Activated naive CD8-positive, alpha-beta T cell treated with anti-CD3 and anti-CD28 coated beads, Interleukin-2, amount 50 U/mL, for 16 hours (primary cell): ENCODE results near the gene MAP6.

ENCODE experiments used
- DNase-seq: peaks from one replicate; pipeline ENCODE4 v3.0.0-alpha.2; 2020; ENCODE audit warnings: low read depth, low spot score

Gene MAP6

DNA sequence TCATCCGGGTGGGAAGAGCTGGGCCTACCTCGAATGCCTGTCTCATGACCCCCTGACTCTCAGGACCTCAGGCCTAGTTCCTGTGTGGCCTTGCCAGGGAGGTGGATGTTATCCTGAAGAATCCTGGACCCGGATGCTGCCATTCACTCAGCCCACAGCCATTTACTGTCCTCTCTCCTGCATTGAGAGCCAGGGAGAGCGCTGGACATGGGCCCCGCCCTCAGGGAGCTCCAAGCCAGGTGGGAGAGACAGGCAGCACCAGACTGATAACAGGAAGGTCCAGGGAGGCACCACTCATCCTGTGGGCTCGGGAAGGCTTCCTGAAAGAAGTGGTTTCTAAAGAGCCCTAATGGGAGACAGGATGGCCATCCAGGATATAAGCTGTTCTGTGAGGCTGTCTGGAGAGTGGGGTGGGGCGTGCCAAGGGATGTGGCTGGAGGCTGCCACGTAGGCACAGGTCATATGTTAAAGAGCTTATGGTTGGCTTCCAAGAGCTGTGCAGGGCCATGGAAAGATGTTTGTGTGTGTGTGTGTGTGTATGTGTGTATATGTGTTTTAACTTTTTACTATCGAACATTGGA lies 98.2 kb downstream of the MAP6 start:
- DNase-seq: no peak

- DNase-seq: no peak
Observed at GRCh38 chr11:75568616-75569219, 100.1 kb downstream of the MAP6 start.

DNA sequence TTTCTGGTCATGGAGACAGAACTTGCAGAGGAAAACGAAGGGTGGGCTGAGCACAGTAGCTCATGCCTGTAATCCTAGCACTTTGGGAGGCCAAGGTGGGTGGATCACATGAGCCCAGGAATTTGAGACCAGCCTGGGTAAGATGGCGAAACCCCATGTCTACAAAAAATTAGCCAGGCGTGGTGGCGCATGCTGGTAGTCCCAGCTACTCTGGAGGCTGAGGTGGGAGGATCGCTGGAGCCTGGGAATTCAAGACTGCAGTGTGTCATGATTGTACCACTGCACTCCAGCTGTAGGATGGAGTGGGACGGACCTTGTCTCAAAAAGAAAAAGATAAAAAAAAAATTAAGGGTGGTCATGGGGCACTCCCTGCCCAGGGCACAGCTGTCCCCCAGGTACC lies 100.9 kb downstream of the MAP6 start:
- DNase-seq: no peak

DNA sequence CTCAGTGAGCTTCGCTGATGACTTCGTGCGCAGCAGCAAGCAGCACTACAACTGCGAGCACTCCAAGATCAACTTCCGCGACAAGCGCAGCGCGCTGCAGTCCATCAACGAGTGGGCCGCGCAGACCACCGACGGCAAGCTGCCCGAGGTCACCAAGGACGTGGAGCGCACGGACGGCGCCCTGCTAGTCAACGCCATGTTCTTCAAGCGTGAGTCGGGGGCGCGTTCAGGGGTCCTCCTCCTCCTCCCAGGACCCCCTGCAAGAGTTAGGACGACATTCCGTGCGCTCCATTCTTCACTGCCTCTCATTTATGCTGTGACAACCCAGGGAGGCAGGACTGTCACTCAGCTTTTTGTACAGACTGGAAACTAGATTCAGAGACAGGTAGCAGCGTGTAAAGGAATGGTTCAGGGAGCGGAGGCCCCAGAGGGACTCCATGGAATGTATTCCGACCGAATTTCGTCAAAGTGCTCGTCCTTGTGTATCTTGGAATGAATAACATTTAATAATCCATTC lies 102.0 kb downstream of the MAP6 start:
- no peak for DNase-seq

DNA sequence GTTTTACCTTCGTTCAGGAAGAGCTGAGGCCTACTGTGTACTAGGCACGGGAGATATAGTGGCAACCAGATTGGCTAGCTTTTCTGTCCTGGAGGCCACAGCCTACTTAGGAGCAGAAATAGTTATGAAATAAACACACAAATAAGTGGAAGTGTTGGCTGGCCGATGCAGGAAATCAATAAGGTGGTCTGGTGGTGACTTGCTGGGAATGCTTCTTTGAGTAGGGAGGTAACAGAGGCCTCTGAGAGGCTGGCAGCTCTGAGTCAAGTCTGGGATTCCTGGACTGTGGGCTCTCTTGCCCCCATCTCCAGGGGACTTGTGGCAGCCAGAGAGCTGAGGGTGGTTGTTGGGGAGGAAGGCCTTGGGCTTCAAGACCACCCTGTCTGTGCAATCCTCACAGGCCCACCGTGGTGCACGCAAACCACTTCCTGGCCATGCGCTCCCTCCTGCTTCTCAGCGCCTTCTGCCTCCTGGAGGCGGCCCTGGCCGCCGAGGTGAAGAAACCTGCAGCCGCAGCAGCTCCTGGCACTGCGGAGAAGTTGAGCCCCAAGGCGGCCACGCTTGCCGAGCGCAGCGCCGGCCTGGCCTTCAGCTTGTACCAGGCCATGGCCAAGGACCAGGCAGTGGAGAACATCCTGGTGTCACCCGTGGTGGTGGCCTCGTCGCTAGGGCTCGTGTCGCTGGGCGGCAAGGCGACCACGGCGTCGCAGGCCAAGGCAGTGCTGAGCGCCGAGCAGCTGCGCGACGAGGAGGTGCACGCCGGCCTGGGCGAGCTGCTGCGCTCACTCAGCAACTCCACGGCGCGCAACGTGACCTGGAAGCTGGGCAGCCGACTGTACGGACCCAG lies 102.7 kb downstream of the MAP6 start:
- DNase-seq: no peak

- DNase-seq: no peak
Observed at GRCh38 chr11:75565221-75565814, 103.5 kb downstream of the MAP6 start.

DNA sequence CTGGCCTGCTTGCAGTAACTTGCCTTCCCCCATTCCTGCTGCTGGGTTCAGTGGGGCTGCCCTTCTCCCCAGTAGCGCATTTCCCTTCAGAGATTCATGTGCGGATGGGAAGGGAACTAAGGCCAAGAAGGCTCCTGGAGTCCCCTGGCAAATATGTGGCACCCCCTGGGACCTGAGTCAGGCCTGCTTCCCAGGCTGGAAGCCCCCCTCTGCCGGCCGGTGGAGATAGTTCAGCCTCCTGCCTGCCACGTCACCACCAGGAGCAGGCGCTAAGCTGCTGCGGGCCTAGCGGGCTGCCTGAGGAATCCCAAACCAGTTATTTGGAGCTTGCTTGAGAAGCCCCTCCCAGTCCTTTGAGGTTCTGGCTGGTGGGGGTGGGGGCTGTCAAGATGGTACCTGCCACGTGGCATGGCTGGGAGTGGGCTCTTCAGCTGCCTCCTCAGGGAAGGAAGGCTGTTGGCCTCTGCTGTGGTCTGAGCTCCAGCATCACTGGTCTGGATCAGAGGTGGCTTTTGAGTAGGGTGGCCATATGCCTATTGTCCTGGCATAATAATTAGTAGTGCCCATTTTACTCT lies 104.8 kb downstream of the MAP6 start:
- no peak for DNase-seq

GRCh38 chr11:75563501-75563977 lies 105.3 kb downstream of the MAP6 start:
- no peak for DNase-seq

- DNase-seq: no peak
Observed at GRCh38 chr11:75562836-75563484, 105.9 kb downstream of the MAP6 start.

- no peak for DNase-seq
Observed at GRCh38 chr11:75562048-75562835, 106.6 kb downstream of the MAP6 start, which contains the start of gene SERPINH1. Gene SERPINH1 (plus strand): TSS chr11:75562253. CDS start chr11:75566350, 4,097 bp downstream.

DNA sequence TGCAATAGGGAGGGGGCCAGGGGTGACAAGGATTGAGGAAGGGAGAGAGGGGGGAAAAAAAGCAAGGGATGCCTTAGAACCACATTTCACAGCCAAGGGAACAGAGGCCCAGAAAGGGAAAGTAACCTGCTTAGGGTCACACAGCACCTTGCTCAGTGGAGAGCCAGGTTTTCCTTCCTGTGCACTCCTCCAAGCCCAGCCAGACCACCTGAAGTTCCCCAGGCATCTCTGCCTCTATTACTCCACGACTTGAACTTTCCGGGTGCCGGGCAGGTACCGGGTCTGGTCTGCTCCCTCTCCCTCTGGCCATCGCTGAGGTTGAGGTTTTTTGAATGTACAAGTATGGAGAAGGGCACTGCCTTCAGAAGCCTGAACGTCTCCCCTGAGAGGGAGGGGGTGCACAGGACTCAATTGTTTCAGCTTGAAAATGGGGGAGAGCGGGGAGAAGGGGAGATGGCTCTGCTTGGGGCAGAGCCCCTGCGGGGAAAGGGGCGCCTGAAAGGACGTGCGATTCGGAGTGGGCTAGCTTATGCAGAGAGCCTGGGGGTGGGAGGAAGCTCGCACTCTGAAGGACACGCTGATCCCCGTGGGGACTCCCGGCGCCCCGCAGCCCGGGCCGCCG lies 107.3 kb downstream of the MAP6 start:
- DNase-seq: no peak

DNA sequence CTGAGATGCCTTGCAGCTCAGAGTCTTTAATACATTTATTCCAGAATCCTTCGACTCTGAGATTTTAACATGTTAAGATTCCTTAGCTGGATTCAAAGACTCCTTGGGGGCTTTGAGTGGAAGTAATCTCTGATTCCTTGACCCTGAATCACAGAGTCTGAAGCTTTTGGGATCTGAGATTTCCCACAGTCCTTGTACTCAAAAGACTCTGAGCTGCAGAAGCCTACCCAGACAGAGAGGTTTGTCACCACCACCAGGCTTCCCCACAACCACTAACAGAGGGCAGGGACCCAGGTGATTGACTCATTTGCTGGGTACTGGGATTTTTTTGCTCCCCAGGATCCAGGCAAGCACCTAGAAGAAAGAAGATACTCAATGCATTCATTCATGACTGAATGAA lies 108.2 kb downstream of the MAP6 start:
- no peak for DNase-seq

GRCh38 chr11:75558939-75559843 lies 109.6 kb downstream of the MAP6 start:
- no peak for DNase-seq

DNA sequence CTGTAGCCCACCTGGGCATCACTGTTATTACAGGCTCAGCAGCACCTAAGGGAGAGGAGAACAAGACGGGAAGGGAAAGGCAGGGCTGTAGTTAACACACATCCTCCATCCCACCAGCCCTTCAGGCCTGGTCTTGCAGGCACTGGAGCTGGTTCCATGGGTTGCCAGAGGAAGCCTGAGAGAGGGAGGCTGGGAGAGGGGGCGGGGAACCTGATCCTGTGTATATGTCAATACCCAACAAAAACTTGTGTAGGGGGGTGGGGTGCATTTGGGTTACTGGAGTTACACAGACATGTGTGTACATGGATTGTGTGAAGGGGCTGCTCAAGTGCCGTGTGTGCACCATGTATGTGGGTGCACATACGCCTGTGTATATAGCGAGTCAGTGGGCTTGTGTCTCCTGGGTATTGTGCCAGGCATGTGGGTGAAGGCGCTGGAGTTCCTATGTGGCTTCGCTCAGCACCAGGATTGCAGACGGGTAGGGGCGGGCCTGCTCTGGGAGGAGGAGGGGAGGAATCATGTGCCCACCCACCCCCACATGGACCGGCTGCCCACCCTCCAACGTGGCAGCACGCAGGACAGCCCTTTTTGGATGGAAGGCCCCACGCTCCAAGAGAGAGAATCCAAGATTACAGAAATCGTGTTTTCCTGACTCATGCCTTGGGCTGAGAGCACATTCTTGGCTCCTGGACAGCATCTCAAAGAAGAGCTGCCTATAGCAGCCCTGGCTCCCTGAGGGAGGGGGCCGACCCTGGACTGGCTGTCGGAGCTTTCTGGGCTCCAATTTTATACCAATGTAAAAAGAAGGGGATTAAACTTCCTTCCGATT lies 111.0 kb downstream of the MAP6 start:
- no peak for DNase-seq

- no peak for DNase-seq
Observed at GRCh38 chr11:75556275-75556674, 112.6 kb downstream of the MAP6 start.

DNA sequence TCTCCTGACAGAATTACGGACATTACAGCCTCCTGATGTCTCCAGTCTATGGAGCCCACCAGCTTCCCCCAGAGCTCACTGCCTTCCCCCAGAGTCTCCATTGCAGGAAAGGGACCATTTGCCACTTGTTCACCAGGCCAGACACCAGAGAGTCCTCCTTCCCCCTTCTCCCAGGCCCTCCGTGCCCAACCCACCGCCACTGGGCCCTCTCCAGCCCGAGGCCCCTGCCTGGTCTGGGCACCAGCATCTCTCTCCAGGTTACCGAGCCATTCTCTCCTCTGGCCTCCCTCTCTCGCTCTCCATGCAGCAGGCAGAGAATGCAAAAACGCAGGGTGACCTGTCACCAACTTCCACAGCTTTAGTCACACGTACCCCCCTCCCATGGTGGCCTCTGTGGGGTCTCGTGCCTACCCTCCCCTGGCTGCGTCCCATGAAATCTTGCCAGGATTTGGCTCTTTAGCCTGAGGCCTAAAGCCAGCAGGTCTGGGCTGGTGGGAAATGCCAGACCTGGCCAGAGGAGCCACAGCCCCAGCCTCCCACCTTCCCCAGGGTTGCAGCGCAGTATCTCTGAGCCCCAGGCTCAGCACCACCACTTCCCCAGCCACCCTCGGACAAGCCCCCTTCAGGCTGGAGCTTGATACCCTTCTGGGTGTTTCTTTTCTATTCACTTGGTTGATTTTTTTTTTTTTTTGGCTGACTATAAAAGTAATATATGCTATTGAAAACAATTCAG lies 113.6 kb downstream of the MAP6 start:
- DNase-seq: no peak
